VCaP (cell line): ENCODE data around the gene ACSS1.

Source experiments
- H3K27ac ChIP-seq: fragments of 450-650 bp; 2 replicates; pipeline ENCODE4 v1.5.1; 2017
- TF ChIP-seq, protein P1 (sequence below): fragments of 450-650 bp; conservative IDR thresholded peaks from 2 replicates; pipeline ENCODE4 v1.5.1; 2017; ENCODE audit warnings: mild to moderate bottlenecking, moderate library complexity

The ACSS1 gene

DNA sequence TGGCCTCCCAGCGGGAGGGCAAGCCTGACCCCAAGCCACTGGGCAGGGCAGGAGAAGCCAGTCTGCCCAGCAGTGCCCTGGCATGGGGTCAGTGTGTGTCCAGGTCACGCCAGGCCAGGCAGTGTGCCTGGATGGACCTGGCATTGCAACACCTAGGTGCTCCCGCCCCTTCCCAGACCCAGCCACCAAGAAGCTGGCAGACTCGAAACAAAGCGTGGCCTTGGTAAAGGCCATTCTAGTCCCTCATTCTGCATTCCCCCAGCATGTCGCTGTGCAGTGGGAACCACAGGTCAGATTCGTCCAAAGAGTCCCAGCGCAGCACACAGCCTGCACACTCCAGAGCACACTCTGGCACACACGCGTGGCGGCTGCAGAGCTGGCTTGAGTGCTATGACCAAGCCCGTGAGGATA lies 46.1 kb downstream of the ACSS1 start:
- peak overlapping the region; percentile 25; the same call in 1 of the 2 replicates for H3K27ac ChIP-seq

DNA sequence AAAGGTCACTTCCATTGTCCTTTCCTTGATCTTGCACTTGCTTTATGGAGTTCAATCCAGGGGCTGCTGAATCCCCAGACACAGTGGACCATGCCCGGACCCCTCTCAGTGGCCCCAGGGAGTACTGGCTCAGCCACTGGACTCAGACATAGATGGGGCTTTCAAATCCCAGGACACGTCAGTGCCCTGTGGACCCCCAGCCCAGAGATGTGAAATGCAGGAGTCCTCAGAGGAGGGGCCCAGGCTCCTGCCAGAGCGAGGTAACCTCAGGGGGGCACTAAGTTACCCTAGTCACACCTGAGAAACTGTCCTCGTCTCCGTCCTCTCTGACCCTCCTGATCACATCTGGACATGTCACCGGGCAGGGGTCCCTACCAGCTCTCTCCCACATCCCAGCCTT lies 46.7 kb downstream of the ACSS1 start:
- H3K27ac ChIP-seq = peak overlapping the region; percentile 20; the same call in 1 of the 2 replicates
- TF ChIP-seq, protein P1, sequence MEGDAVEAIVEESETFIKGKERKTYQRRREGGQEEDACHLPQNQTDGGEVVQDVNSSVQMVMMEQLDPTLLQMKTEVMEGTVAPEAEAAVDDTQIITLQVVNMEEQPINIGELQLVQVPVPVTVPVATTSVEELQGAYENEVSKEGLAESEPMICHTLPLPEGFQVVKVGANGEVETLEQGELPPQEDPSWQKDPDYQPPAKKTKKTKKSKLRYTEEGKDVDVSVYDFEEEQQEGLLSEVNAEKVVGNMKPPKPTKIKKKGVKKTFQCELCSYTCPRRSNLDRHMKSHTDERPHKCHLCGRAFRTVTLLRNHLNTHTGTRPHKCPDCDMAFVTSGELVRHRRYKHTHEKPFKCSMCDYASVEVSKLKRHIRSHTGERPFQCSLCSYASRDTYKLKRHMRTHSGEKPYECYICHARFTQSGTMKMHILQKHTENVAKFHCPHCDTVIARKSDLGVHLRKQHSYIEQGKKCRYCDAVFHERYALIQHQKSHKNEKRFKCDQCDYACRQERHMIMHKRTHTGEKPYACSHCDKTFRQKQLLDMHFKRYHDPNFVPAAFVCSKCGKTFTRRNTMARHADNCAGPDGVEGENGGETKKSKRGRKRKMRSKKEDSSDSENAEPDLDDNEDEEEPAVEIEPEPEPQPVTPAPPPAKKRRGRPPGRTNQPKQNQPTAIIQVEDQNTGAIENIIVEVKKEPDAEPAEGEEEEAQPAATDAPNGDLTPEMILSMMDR = no peak

More for the DNA sequence above, 46.1 kb downstream of the ACSS1 start:
- TF ChIP-seq, protein P1 = no peak

DNA sequence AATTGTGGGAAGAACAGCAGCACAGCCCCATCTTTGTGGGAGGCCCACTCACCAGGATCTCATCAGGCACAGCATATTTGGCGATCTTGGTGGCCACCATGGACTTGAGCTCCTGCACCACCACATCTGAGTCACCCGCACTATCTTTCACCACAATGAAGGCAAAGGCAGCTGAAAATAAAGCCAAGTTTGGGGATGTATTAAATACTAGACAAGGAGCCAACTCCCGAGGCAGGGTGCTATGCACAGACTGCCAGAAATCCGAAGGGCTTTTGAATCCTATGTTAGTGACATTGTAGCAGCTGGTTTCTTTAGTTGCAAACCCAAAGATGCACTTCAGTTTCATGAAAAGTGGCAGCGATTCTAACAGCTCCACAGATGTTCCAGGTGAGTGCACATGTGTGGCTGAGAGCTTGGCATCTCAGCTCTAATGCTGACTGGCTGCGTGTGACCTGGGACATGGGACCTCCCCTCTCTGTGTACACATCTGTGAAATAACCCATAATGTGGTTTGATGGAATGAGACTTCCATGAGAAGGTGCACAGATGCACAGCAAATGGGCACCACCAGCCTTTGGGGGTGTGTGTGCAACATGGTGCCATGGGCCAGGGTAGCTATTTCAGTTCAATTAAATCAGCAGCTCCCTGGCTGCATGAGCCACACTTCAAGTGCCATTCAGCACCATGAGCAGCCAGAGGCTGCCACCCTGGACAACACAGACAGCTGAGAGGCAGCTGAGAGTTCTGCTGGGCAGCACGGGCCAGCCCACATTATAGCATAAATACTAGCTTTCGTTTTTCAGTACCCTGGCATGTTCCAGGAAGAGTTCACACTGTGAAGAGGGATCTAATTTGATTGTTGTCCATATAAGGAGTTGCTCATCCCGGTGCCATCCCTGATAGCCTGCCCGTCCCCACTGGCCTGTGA lies 48.5 kb downstream of the ACSS1 start:
- H3K27ac ChIP-seq = peak overlapping the region; percentile 95
- TF ChIP-seq, protein P1 = no peak

GRCh38 chr20:25008388-25009217 lies 49.3 kb downstream of the ACSS1 start:
- TF ChIP-seq, protein P1 = no peak
- peak overlapping the region; percentile 95 for H3K27ac ChIP-seq

- peak overlapping the region; percentile 95 for H3K27ac ChIP-seq
- TF ChIP-seq, protein P1 = no peak
These were observed 50.2 kb downstream of the ACSS1 start for GRCh38 chr20:25007491-25008305.

DNA sequence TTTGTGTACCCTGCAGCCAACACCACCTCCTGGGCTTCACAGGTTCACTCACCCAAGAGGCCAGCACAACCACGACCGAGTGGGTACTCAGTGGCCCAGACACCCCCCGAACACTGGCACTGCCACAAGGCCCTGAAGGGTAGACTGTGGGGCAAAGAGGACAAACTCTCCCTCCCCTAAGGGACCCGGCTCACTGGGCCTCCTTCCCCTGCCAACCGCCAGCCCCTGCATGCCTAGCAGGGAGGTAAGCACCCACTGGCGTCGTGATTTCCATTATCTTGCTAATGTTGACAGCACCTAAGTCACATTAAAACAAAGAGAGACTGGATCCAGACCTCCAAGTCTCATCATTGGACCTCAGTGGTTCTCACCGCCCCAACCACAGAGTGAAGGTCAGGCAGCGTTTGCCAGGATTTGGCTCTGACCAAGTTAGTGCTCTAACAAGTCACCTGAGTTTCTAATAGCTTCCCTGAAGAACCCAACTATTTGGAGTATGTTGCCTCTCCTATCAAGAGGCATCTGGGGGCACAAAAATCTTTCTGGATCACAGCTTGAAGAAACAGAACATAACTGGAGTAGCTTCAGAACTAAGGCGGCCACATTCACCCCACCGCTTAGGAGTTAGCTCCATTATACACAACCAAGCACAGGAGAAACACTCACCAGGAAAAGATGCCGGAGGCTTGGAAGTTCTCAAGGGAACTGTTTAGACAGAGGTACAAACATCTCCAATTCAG lies 51.3 kb downstream of the ACSS1 start:
- peak overlapping the region; percentile 95 for H3K27ac ChIP-seq
- TF ChIP-seq, protein P1 = no peak
